ENCODE measurements around the gene C2orf76. TPM values are rescaled to one million over a fixed set of nuclear protein-coding genes. Genes with fewer than 3 reads are reported as not detected.

C2orf76 gene
- total RNA-seq, 4 donors from 2014 or later: 13.5 to 63.0 (median 21.5) TPM

- no peak overlapping the region for H3K27ac ChIP-seq
- DNase-seq: no peak
- H3K4me3 ChIP-seq: no peak overlapping the region
- TF ChIP-seq, protein P1, sequence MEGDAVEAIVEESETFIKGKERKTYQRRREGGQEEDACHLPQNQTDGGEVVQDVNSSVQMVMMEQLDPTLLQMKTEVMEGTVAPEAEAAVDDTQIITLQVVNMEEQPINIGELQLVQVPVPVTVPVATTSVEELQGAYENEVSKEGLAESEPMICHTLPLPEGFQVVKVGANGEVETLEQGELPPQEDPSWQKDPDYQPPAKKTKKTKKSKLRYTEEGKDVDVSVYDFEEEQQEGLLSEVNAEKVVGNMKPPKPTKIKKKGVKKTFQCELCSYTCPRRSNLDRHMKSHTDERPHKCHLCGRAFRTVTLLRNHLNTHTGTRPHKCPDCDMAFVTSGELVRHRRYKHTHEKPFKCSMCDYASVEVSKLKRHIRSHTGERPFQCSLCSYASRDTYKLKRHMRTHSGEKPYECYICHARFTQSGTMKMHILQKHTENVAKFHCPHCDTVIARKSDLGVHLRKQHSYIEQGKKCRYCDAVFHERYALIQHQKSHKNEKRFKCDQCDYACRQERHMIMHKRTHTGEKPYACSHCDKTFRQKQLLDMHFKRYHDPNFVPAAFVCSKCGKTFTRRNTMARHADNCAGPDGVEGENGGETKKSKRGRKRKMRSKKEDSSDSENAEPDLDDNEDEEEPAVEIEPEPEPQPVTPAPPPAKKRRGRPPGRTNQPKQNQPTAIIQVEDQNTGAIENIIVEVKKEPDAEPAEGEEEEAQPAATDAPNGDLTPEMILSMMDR (IDR thresholded peaks at IDR 0.05): no peak
- TF ChIP-seq POLR2A (IDR thresholded peaks at IDR 0.05): no peak
- H3K4me1 ChIP-seq: no peaks in the 10 kb centered on the region
- no peaks in the 10 kb centered on the region for H3K36me3 ChIP-seq
- H3K27me3 ChIP-seq: no peaks in the 10 kb centered on the region
- intact Hi-C loops (cut with DNase I; ENCODE audit: low total_unique reads): no loop called here
- H3K9me3 ChIP-seq: no peaks in the 10 kb centered on the region
Measured at GRCh38 chr2:119402106-119402505, 35.5 kb upstream of the C2orf76 start.

GRCh38 chr2:119397196-119397595, 30.6 kb upstream of the C2orf76 start:
- H3K4me1 ChIP-seq: no peaks in the 10 kb centered on the region
- DNase-seq: no peak
- H3K27ac ChIP-seq: no peak overlapping the region
- no peaks in the 10 kb centered on the region for H3K36me3 ChIP-seq
- H3K9me3 ChIP-seq: no peaks in the 10 kb centered on the region
- H3K4me3 ChIP-seq: no peak overlapping the region
- intact Hi-C loops (cut with DNase I; ENCODE audit: low total_unique reads): no loop called here
- no peaks in the 10 kb centered on the region for H3K27me3 ChIP-seq
- no peak for TF ChIP-seq POLR2A (IDR thresholded peaks at IDR 0.05)
- TF ChIP-seq, protein P1 (IDR thresholded peaks at IDR 0.05): no peak

DNA sequence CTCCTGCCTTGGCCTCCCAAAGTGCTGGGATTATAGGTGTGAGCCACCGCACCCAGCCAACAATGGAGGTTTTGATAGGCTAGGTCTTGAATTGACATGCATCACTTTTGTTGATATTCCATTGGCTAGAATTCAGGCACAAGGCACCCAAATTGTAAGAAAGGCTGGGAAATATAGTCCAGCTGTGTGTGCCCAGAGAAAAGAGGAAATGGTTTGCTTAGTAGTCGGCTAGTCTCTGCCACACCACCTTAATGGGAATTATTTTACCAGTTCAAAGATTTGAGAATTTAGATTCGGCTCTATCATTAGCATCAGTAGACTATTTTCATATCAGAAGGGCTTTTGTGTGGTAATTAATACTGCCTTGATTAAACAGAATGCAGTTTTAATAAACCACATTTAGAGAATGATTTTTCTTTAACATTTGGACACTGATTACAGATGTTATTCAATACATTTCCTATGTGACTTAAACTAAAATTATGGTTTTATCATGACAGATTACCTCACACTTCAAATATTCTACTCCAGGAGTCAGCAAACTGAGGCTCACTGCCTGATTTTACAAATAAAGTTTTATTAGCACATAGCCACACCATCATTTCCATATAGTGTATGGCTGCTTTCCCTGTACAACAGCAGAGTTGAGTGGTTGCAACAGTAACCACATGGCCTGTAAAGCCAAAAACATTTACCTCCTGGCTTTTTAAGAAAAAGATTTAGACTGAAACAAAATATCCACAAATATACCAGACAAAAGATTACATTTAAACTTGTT, 27.5 kb upstream of the C2orf76 start:
- Histone ChIP-seq H3K4me3 (no peak overlapping the region), H3K36me3 (no peaks in the 10 kb centered on the region), H3K27me3 (no peaks in the 10 kb centered on the region), H3K4me1 (no peaks in the 10 kb centered on the region), H3K9me3 (no peaks in the 10 kb centered on the region), H3K27ac (no peak overlapping the region)
- DNase-seq: no peak
- TF ChIP-seq POLR2A (IDR thresholded peaks at IDR 0.05): no peak
- TF ChIP-seq, protein P1 (IDR thresholded peaks at IDR 0.05): no peak
- intact Hi-C loops (cut with DNase I; ENCODE audit: low total_unique reads): no loop called here

DNA sequence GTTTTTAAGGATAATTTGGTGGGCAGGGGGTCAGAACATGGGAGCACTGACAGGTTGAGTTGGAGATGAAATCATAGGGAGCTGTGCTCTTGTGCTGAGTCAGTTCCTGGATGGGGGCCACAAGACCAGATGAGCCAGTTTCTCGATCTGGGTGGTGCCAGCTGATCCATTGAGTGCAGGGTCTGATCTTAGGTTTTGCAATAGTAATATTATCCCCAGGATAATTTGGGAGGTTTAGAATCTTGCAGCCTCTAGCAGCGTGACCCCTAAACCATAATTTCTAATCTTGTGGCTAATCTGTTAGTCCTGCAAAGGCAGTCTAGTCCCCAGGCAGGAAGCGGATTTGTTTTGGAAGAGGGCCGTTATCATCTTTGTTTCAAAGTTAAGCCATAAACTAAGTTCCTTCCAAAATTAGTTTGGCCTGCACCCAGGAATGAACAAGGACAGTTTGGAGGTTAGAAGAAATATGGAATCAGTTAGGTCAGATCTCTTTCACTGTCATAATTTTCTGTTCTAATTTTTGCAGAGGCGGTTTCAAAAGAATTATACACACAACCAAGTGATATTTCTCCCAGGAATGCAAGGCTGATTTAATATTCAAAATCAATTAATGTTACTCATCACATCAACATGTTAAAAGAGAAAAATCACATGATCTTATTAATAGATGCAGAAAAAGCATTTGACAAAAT, 23.1 kb upstream of the C2orf76 start:
- TF ChIP-seq POLR2A (IDR thresholded peaks at IDR 0.05): no peak
- TF ChIP-seq, protein P1 (IDR thresholded peaks at IDR 0.05): no peak
- Histone ChIP-seq H3K4me1 (no peaks in the 10 kb centered on the region), H3K36me3 (no peaks in the 10 kb centered on the region), H3K27me3 (no peaks in the 10 kb centered on the region), H3K27ac (no peak overlapping the region), H3K9me3 (no peaks in the 10 kb centered on the region), H3K4me3 (no peak overlapping the region)
- peak in 1 of 2 donors; percentile 42 for DNase-seq
- intact Hi-C loops (cut with DNase I; ENCODE audit: low total_unique reads): no loop called here

All from uterus (tissue), 4 donors.